Activated CD8-positive, alpha-beta T cell treated with anti-CD3 and anti-CD28 coated beads for 36 hours (primary cell): Measurements from ENCODE around the gene ARHGAP42. TPM values are rescaled to one million over a fixed set of nuclear protein-coding genes. Genes with fewer than 3 reads are reported as not detected.

ENCODE experiments used
- ATAC-seq: fragments of 200-7000 bp; cut with Tn5 transposase; one replicate; pipeline ENCODE4 v1.10.0; 2021; ENCODE audit warnings: mild to moderate bottlenecking, moderate library complexity
- CTCF ChIA-PET: fragments of 350-600 bp; sonication (Branson Sonifier 250); formaldehyde crosslinking; loops from one replicate; lab custom pipeline; 2021; ENCODE audit warnings: antibody characterized with exemption; lab: Charles Lee
- POLR2A ChIA-PET: fragments of 350-600 bp; sonication (Branson Sonifier 250); formaldehyde crosslinking; loops from one replicate; lab custom pipeline; 2021; ENCODE audit warnings: antibody characterized with exemption; lab: Charles Lee
- DNase-seq: peaks from one replicate; pipeline ENCODE4 v3.0.0-alpha.2; 2020
- H3K27ac Mint-ChIP-seq: one replicate; pipeline ENCODE4 v1.8.0; 2021; ENCODE audit warnings: mild to moderate bottlenecking, mixed read lengths
- H3K27me3 Mint-ChIP-seq: one replicate; pipeline ENCODE4 v1.8.0; 2021; ENCODE audit warnings: mixed read lengths
- H3K36me3 Mint-ChIP-seq: one replicate; pipeline ENCODE4 v1.8.0; 2021; ENCODE audit warnings: low read depth, mixed read lengths
- H3K4me1 Mint-ChIP-seq: one replicate; pipeline ENCODE4 v1.8.0; 2021; ENCODE audit warnings: low read depth, mixed read lengths
- H3K4me3 Mint-ChIP-seq: one replicate; pipeline ENCODE4 v1.8.0; 2021; ENCODE audit warnings: mild to moderate bottlenecking, moderate library complexity, mixed read lengths
- H3K9me3 Mint-ChIP-seq: one replicate; pipeline ENCODE4 v1.8.0; 2021; ENCODE audit warnings: mixed read lengths
- CTCF ChIP-seq: fragments of 200-600 bp; IDR thresholded peaks from one replicate; pipeline ENCODE4 v1.8.0; 2022; ENCODE audit warnings: antibody characterized with exemption, mild to moderate bottlenecking
- intact Hi-C: fragments of 100-400 bp; cut with micrococcal nuclease; formaldehyde crosslinking; loops from one replicate; pipeline ENCODE4 v1.10.0; 2022
- total RNA-seq, 2 experiments: library from RNA; stranded (reverse); gene quantifications; one replicate each; pipeline ENCODE4 v1.2.3, GENCODE V29; 2021

ARHGAP42 gene
- total RNA-seq, 2 experiments from 2014 or later: 0.20 to 0.41 TPM

GRCh38 chr11:100902454-100903141 is 215.5 kb downstream of the ARHGAP42 start:
- TF ChIP-seq CTCF: no peak
- H3K4me1 Mint-ChIP-seq: no peaks in the 10 kb centered on the region
- H3K36me3 Mint-ChIP-seq: no peaks in the 10 kb centered on the region
- no peaks in the 10 kb centered on the region for H3K9me3 Mint-ChIP-seq
- POLR2A ChIA-PET: no interaction called here
- no peaks in the 10 kb centered on the region for H3K27me3 Mint-ChIP-seq
- H3K4me3 Mint-ChIP-seq: no peak overlapping the region
- DNase-seq (no peak), ATAC-seq (no peak)
- no peak overlapping the region for H3K27ac Mint-ChIP-seq
- CTCF ChIA-PET: no interaction called here
- intact Hi-C loops: no loop called here

GRCh38 chr11:100903284-100903683 is 216.2 kb downstream of the ARHGAP42 start:
- ChIA-PET POLR2A (no interaction called here), CTCF (no interaction called here)
- Mint-ChIP-seq H3K4me3 (no peak overlapping the region), H3K36me3 (no peaks in the 10 kb centered on the region), H3K27ac (no peak overlapping the region), H3K9me3 (no peaks in the 10 kb centered on the region), H3K27me3 (no peaks in the 10 kb centered on the region), H3K4me1 (no peaks in the 10 kb centered on the region)
- intact Hi-C loops: no loop called here
- ATAC-seq: no peak
- TF ChIP-seq CTCF: no peak
- DNase-seq: no peak

- Mint-ChIP-seq H3K4me1 (no peaks in the 10 kb centered on the region), H3K27me3 (no peaks in the 10 kb centered on the region), H3K36me3 (no peaks in the 10 kb centered on the region), H3K27ac (no peak overlapping the region), H3K4me3 (no peak overlapping the region), H3K9me3 (no peaks in the 10 kb centered on the region)
- no peak for TF ChIP-seq CTCF
- no peak for DNase-seq
- ChIA-PET CTCF (no interaction called here), POLR2A (no interaction called here)
- no peak for ATAC-seq
- intact Hi-C loops: no loop called here
These were observed 218.6 kb downstream of the ARHGAP42 start for GRCh38 chr11:100905684-100906083.

GRCh38 chr11:100908746-100909145 is 221.7 kb downstream of the ARHGAP42 start:
- POLR2A ChIA-PET: no interaction called here

More at GRCh38 chr11:100908746-100909145, 221.7 kb downstream of the ARHGAP42 start:
- intact Hi-C loops: no loop called here
- H3K27ac Mint-ChIP-seq: no peak overlapping the region
- no peaks in the 10 kb centered on the region for H3K4me1 Mint-ChIP-seq
- H3K27me3 Mint-ChIP-seq: no peaks in the 10 kb centered on the region
- DNase-seq (no peak), ATAC-seq (no peak)
- H3K9me3 Mint-ChIP-seq: no peaks in the 10 kb centered on the region
- no peak for TF ChIP-seq CTCF
- no peaks in the 10 kb centered on the region for H3K36me3 Mint-ChIP-seq
- CTCF ChIA-PET: no interaction called here
- H3K4me3 Mint-ChIP-seq: no peak overlapping the region
